Neural cell (in vitro differentiated cells): ENCODE results near the gene NPLOC4.

Source experiments
- CTCF ChIP-seq: fragments of 450-650 bp; IDR thresholded peaks from 2 replicates; pipeline ENCODE4 v1.5.1; 2014; ENCODE audit warnings: antibody characterized with exemption, mild to moderate bottlenecking, moderate library complexity; ENCODE audit not compliant: poor library complexity, severe bottlenecking
- EZH2 ChIP-seq: fragments of 200-600, 300-800 bp; shearing (Covaris generic), sonication (generic); IDR thresholded peaks from 2 replicates; pipeline ENCODE4 v1.6.1; 2014; ENCODE audit warnings: antibody characterized with exemption, low read length, borderline replicate concordance, mild to moderate bottlenecking; ENCODE audit not compliant: insufficient read depth, poor library complexity, severe bottlenecking
- POLR2AphosphoS5 ChIP-seq: IDR thresholded peaks from 2 replicates; pipeline ENCODE4 v1.6.1; 2012
- RAD21 ChIP-seq: fragments of 450-650 bp; conservative IDR thresholded peaks from 2 replicates; pipeline ENCODE4 v1.6.1; 2014; ENCODE audit warnings: antibody characterized with exemption, mild to moderate bottlenecking, moderate library complexity
- TAF1 ChIP-seq: IDR thresholded peaks from 2 replicates; pipeline ENCODE4 v1.6.1; 2012; ENCODE audit warnings: low read depth
- TF ChIP-seq, protein P1 (sequence below): IDR thresholded peaks from 2 replicates; pipeline ENCODE4 v1.6.1; 2012; ENCODE audit warnings: borderline replicate concordance

DNA sequence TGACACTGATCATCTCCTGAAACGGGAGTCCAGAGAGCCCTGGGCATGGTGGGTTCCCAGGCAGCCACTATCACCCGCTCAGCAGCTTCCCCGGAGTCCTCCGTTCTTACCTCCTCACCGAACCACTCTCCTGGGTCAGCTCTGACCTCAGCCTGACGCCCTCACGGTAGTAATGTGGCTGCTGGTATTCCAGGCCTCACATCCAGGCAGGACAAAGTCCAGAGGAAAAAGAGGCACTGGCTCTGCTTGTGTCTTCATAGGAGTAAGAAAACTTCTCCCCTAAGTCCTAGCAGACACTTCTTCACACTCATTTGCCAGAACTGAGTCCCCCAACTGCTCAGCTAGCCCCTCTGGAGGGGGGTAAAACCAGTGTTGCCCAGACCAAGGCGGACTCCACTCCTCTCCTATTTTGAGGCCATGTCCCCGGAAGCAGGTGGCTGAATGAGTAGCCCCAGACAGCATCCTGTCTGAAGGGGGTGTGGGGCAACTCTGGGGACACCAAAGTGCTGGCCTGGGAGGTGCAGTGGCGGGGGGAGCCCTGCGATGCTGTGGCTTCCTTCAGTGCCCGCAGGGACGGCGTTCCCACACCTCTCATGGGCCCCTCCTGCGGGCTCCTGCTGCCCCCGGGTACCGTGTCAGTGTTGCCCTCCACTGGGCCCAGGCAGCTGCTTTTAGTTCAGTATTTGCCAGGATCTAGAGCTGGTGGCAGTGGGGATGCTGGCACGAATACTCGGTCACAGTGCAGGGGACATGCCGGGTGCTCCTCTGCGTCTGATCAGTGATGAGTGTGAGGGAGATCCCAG lies 103.4 kb downstream of the NPLOC4 start:
- TF ChIP-seq CTCF (no peak), TAF1 (no peak), EZH2 (no peak), RAD21 (no peak), POLR2AphosphoS5 (no peak)
- TF ChIP-seq, protein P1, sequence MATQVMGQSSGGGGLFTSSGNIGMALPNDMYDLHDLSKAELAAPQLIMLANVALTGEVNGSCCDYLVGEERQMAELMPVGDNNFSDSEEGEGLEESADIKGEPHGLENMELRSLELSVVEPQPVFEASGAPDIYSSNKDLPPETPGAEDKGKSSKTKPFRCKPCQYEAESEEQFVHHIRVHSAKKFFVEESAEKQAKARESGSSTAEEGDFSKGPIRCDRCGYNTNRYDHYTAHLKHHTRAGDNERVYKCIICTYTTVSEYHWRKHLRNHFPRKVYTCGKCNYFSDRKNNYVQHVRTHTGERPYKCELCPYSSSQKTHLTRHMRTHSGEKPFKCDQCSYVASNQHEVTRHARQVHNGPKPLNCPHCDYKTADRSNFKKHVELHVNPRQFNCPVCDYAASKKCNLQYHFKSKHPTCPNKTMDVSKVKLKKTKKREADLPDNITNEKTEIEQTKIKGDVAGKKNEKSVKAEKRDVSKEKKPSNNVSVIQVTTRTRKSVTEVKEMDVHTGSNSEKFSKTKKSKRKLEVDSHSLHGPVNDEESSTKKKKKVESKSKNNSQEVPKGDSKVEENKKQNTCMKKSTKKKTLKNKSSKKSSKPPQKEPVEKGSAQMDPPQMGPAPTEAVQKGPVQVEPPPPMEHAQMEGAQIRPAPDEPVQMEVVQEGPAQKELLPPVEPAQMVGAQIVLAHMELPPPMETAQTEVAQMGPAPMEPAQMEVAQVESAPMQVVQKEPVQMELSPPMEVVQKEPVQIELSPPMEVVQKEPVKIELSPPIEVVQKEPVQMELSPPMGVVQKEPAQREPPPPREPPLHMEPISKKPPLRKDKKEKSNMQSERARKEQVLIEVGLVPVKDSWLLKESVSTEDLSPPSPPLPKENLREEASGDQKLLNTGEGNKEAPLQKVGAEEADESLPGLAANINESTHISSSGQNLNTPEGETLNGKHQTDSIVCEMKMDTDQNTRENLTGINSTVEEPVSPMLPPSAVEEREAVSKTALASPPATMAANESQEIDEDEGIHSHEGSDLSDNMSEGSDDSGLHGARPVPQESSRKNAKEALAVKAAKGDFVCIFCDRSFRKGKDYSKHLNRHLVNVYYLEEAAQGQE = no peak
